Endodermal cell (in vitro differentiated cells): Measurements from ENCODE around the gene ANGPTL8. TPM values are rescaled to one million over a fixed set of nuclear protein-coding genes. Genes with fewer than 3 reads are reported as not detected.
A peak's percentile ranks its signal among the peaks of the same experiment; 100 is the strongest.

Experiments used
- DNase-seq: peaks from one replicate; pipeline ENCODE4 v3.0.0-alpha.2; 2017
- H3K27ac ChIP-seq: 2 replicates; pipeline ENCODE4 v1.5.1; 2013; ENCODE audit warnings: mild to moderate bottlenecking, low read depth, low read length, moderate library complexity
- H3K27me3 ChIP-seq: 2 replicates; pipeline ENCODE4 v1.6.1; 2013; ENCODE audit warnings: mild to moderate bottlenecking, low read length, moderate library complexity; ENCODE audit not compliant: insufficient read depth, control insufficient read depth, poor library complexity, severe bottlenecking
- H3K36me3 ChIP-seq: 2 replicates; pipeline ENCODE4 v1.7.0; 2013; ENCODE audit warnings: mild to moderate bottlenecking, low read length, moderate library complexity; ENCODE audit not compliant: control insufficient read depth, insufficient read depth
- H3K4me1 ChIP-seq: one replicate; pipeline ENCODE4 v1.7.0; 2013; ENCODE audit warnings: low read length; ENCODE audit not compliant: control insufficient read depth, insufficient read depth
- H3K4me3 ChIP-seq: 2 replicates; pipeline ENCODE4 v1.5.1; 2013; ENCODE audit warnings: mild to moderate bottlenecking, low read length, moderate library complexity
- H3K9ac ChIP-seq: 2 replicates; pipeline ENCODE4 v1.6.1; 2013; ENCODE audit warnings: mild to moderate bottlenecking, low read length, moderate library complexity; ENCODE audit not compliant: poor library complexity, severe bottlenecking; ENCODE audit errors: extremely low read depth
- H3K9me3 ChIP-seq: 2 replicates; pipeline ENCODE4 v1.6.1; 2013; ENCODE audit warnings: mild to moderate bottlenecking, low read length, moderate library complexity; ENCODE audit not compliant: control insufficient read depth
- H3K27ac Mint-ChIP-seq: 2 replicates; pipeline ENCODE4 v1.8.0; 2020; ENCODE audit warnings: mixed read lengths
- H3K27me3 Mint-ChIP-seq: 2 replicates; pipeline ENCODE4 v1.8.0; 2021; ENCODE audit warnings: mild to moderate bottlenecking, mixed read lengths; ENCODE audit not compliant: insufficient read depth
- H3K36me3 Mint-ChIP-seq: 2 replicates; pipeline ENCODE4 v1.8.0; 2020; ENCODE audit warnings: low read depth, mixed read lengths
- H3K4me1 Mint-ChIP-seq: 2 replicates; pipeline ENCODE4 v1.8.0; 2020; ENCODE audit warnings: mixed read lengths
- H3K4me3 Mint-ChIP-seq: 2 replicates; pipeline ENCODE4 v1.8.0; 2020; ENCODE audit warnings: mild to moderate bottlenecking, moderate library complexity, mixed read lengths
- H3K9me3 Mint-ChIP-seq: 2 replicates; pipeline ENCODE4 v1.8.0; 2020; ENCODE audit warnings: mild to moderate bottlenecking, mixed read lengths
- CTCF ChIP-seq: fragments of 200-600 bp; sonication (generic); conservative IDR thresholded peaks from 2 replicates; pipeline ENCODE4 v1.5.0; 2021; ENCODE audit warnings: antibody characterized with exemption, mild to moderate bottlenecking
- WGBS, 2 experiments: methylation state at CpG; one replicate each; pipeline versions ENCODE4 v1.1.5 to v1.1.7; 2013; ENCODE audit warnings: missing lambda C conversion rate in 2 of 2, mixed read lengths in 1 of 2; ENCODE audit not compliant: insufficient coverage in 1 of 2, insufficient read length in 1 of 2; 5-methylcytosine and 5-hydroxymethylcytosine counted together
- total RNA-seq, 2 donors: library from RNA; stranded (reverse); fragmentation: NEBNext Ultra II Directional in 1 of 2; extraction: Animal tissue kit (Norgen Biotek cat#: 25700) in 1 of 2; gene quantifications; 2 replicates in 1 of 2; 3 replicates in 1 of 2; pipeline ENCODE4 v1.2.1, GENCODE V29; 2021

The ANGPTL8 gene
- total RNA-seq, 2 donors from 2014 or later = not detected

- WGBS, 2 experiments = 83 to 95% methylated on average over 4 to 5 of the region's 5 CpGs
- DNase-seq = no peak
- no peak for TF ChIP-seq CTCF
- H3K9ac ChIP-seq = no peak overlapping the region
- peaks cover 2% of the 10 kb centered on the region for H3K36me3 Mint-ChIP-seq
- no peaks in the 10 kb centered on the region for H3K4me1 ChIP-seq
- H3K4me3 Mint-ChIP-seq = no peak overlapping the region
- peaks cover 10% of the 10 kb centered on the region for H3K4me1 Mint-ChIP-seq
- H3K27me3 ChIP-seq = no peaks in the 10 kb centered on the region
- H3K36me3 ChIP-seq = no peaks in the 10 kb centered on the region
- no peak overlapping the region for H3K27ac ChIP-seq
- no peaks in the 10 kb centered on the region for H3K9me3 ChIP-seq
- H3K27me3 Mint-ChIP-seq = no peaks in the 10 kb centered on the region
- H3K9me3 Mint-ChIP-seq = peaks cover 31% of the 10 kb centered on the region
- H3K4me3 ChIP-seq = no peak overlapping the region
- H3K27ac Mint-ChIP-seq = peak overlapping the region; percentile 48
These were observed 40.3 kb downstream of the ANGPTL8 start for GRCh38 chr19:11279505-11280236.

- H3K27me3 Mint-ChIP-seq = no peaks in the 10 kb centered on the region
These were observed 42.1 kb downstream of the ANGPTL8 start for GRCh38 chr19:11281356-11282049.

GRCh38 chr19:11284515-11284914 lies 45.1 kb downstream of the ANGPTL8 start:
- Mint-ChIP-seq H3K36me3 (no peaks in the 10 kb centered on the region), H3K27me3 (no peaks in the 10 kb centered on the region), H3K4me1 (peaks cover 2% of the 10 kb centered on the region), H3K9me3 (peaks cover 3% of the 10 kb centered on the region), H3K27ac (no peak overlapping the region), H3K4me3 (no peak overlapping the region)
- 85 to 87% methylated on average over 2 to 6 of the region's 6 CpGs for WGBS, 2 experiments
- DNase-seq = no peak
- H3K27ac ChIP-seq = no peak overlapping the region
- H3K9me3 ChIP-seq = no peaks in the 10 kb centered on the region
- no peaks in the 10 kb centered on the region for H3K27me3 ChIP-seq
- H3K4me3 ChIP-seq = no peak overlapping the region
- no peak for TF ChIP-seq CTCF
- H3K36me3 ChIP-seq = no peaks in the 10 kb centered on the region
- H3K4me1 ChIP-seq = no peaks in the 10 kb centered on the region
- no peak overlapping the region for H3K9ac ChIP-seq

More at GRCh38 chr19:11281356-11282049, 42.1 kb downstream of the ANGPTL8 start:
- Histone ChIP-seq H3K27me3 (no peaks in the 10 kb centered on the region), H3K36me3 (no peaks in the 10 kb centered on the region), H3K9me3 (no peaks in the 10 kb centered on the region), H3K4me1 (no peaks in the 10 kb centered on the region), H3K4me3 (no peak overlapping the region), H3K9ac (no peak overlapping the region), H3K27ac (no peak overlapping the region)
- Mint-ChIP-seq H3K9me3 (peaks cover 25% of the 10 kb centered on the region), H3K27ac (no peak overlapping the region), H3K36me3 (peaks cover 2% of the 10 kb centered on the region), H3K4me1 (peaks cover 3% of the 10 kb centered on the region), H3K4me3 (no peak overlapping the region)
- no peak for TF ChIP-seq CTCF
- no peak for DNase-seq
- WGBS, 2 experiments = 94 to 95% methylated on average over 7 to 11 of the region's 11 CpGs
